ENCODE data around the gene RNF150.

Gene RNF150

DNA sequence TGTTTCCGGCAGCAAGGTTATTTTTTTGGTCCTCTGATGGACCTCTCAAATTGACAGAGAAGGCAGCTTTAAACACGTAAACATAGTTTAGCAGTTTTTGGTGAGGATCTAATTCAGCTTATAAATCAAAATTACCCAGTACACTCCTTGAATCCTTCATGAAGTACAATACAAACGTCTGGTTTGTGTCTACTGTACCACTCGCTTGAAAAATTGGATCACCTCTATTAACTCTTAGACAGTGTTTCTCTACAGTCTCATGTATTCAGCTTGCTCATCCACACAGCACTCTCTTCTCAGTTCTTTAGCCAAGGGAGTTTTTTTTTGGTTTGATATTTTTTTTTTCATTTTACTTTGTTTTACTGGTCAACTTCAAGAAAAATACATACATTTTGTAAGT, 113.5 kb downstream of the RNF150 start:
- H3K9me3 ChIP-seq (ENCODE audit: insufficient read depth, low read depth, low read length) = no peaks in the 10 kb centered on the region
- no peaks in the 10 kb centered on the region for H3K36me3 ChIP-seq (ENCODE audit: insufficient read depth, low read depth, low read length)
- no peaks in the 10 kb centered on the region for H3K4me1 ChIP-seq (ENCODE audit: insufficient read depth, low read length)
- H3K9ac ChIP-seq (ENCODE audit: low read depth, low read length) = no peak overlapping the region
- H3K4me3 ChIP-seq (ENCODE audit: low read length) = no peak overlapping the region
- no peak overlapping the region for H3K27ac ChIP-seq (ENCODE audit: low read length)
- no peaks in the 10 kb centered on the region for H3K27me3 ChIP-seq (ENCODE audit: insufficient read depth, low read length)

DNA sequence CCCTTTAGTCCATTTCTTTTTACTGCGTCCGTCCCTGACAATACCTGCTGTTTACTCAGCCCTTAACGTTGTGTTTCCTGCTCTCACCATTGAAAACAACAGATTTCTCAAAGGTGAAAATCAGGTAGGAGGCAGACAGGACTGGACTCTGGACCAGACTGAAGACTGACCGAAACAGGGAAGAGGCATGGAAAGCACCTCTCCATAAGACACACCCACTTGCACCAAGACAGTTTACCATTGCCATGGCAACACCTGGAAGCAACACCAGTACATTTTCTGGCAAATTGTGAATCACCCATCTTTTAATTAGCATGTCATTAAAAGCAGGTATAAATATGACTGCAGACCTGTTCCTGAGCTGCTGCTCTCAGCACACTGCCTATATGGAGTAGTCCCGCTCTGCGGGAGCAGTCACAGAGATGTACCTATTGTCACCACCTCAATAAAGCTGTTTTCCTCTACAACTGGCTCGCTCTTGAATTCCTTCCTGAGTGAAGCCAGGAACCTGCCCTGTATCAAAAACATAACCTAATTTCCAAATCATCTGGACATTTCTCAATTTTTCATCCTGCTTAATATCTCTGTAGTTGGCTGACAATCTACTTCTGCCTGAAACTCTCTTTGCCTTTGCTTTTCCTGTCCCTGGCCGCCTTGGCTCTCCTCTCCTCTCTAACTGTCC, 117.0 kb downstream of the RNF150 start:
- no peaks in the 10 kb centered on the region for H3K9me3 ChIP-seq (ENCODE audit: insufficient read depth, low read depth, low read length)
- H3K4me1 ChIP-seq (ENCODE audit: insufficient read depth, low read length) = no peaks in the 10 kb centered on the region
- H3K9ac ChIP-seq (ENCODE audit: low read depth, low read length) = no peak overlapping the region
- H3K36me3 ChIP-seq (ENCODE audit: insufficient read depth, low read depth, low read length) = no peaks in the 10 kb centered on the region
- H3K27ac ChIP-seq (ENCODE audit: low read length) = no peak overlapping the region
- H3K4me3 ChIP-seq (ENCODE audit: low read length) = no peak overlapping the region
- no peaks in the 10 kb centered on the region for H3K27me3 ChIP-seq (ENCODE audit: insufficient read depth, low read length)

DNA sequence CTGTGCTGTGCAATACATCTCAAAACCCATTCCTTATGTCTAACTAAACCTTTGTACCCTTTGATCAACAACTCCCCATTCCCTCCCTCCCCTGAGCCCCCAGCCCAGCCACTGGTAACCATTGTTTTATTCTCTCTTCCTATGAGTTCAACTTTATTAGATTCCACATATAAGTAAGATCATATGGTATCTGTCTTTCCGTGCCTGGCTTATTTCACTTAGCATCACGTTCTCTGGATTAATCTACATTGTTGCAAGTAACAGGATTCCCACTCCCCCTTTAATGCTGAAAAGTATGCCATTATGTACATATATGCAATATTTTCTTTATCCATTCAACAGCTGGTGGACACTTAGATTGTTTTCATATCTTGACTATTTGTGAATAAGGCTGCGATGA, 119.4 kb downstream of the RNF150 start:
- no peak overlapping the region for H3K27ac ChIP-seq (ENCODE audit: low read length)
- H3K9ac ChIP-seq (ENCODE audit: low read depth, low read length) = no peak overlapping the region
- H3K27me3 ChIP-seq (ENCODE audit: insufficient read depth, low read length) = no peaks in the 10 kb centered on the region
- H3K4me1 ChIP-seq (ENCODE audit: insufficient read depth, low read length) = no peaks in the 10 kb centered on the region
- H3K9me3 ChIP-seq (ENCODE audit: insufficient read depth, low read depth, low read length) = peaks cover 4% of the 10 kb centered on the region; the same call in 1 of the 2 replicates
- no peaks in the 10 kb centered on the region for H3K36me3 ChIP-seq (ENCODE audit: insufficient read depth, low read depth, low read length)
- H3K4me3 ChIP-seq (ENCODE audit: low read length) = no peak overlapping the region

DNA sequence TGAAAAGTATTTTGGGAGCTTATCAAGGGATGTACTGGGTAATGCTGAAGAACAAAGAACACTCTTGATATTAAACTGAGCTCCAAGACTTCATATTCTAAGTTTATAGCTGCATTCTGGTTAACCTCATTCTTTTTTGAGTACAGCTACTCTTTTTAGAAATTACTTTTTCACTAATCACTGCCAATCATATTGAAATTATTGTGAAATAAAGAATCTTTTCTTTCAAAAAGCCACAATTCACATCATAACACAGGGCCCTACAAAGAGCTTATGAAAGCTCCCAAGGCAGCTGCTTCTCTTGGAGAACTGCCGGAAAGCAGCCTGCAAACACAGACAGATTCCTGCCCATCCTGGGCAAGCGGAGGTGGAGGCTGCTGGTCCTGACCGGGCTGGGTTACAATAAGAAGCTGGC, 121.4 kb downstream of the RNF150 start:
- Histone ChIP-seq H3K4me3 (ENCODE audit: low read length) (no peak overlapping the region), H3K9ac (ENCODE audit: low read depth, low read length) (no peak overlapping the region), H3K4me1 (ENCODE audit: insufficient read depth, low read length) (no peaks in the 10 kb centered on the region), H3K9me3 (ENCODE audit: insufficient read depth, low read depth, low read length) (peaks cover 4% of the 10 kb centered on the region; the same call in 1 of the 2 replicates), H3K27me3 (ENCODE audit: insufficient read depth, low read length) (no peaks in the 10 kb centered on the region), H3K27ac (ENCODE audit: low read length) (no peak overlapping the region), H3K36me3 (ENCODE audit: insufficient read depth, low read depth, low read length) (no peaks in the 10 kb centered on the region)

DNA sequence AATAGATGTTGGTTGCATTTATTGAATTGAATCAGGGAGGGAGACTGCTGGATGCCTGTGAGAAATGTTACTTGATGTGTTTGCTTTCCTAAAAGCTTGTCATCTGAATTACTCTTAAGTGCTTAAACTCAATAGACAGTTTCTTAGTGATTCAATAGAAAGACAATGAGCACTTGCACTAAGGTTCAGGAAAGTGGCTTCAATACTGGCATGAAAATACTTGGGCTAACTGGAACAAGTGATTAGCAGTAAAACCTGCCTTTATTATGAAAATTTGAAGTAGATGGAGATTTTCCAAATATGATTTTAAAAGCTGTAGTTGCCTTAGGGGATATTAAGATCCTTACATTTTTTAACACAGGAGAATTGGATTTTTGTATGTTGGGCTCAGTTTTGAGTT, 123.3 kb downstream of the RNF150 start:
- Histone ChIP-seq H3K36me3 (ENCODE audit: insufficient read depth, low read depth, low read length) (no peaks in the 10 kb centered on the region), H3K4me1 (ENCODE audit: insufficient read depth, low read length) (no peaks in the 10 kb centered on the region), H3K9me3 (ENCODE audit: insufficient read depth, low read depth, low read length) (peaks cover 4% of the 10 kb centered on the region; the same call in 1 of the 2 replicates), H3K4me3 (ENCODE audit: low read length) (no peak overlapping the region), H3K9ac (ENCODE audit: low read depth, low read length) (no peak overlapping the region), H3K27ac (ENCODE audit: low read length) (no peak overlapping the region), H3K27me3 (ENCODE audit: insufficient read depth, low read length) (no peaks in the 10 kb centered on the region)

DNA sequence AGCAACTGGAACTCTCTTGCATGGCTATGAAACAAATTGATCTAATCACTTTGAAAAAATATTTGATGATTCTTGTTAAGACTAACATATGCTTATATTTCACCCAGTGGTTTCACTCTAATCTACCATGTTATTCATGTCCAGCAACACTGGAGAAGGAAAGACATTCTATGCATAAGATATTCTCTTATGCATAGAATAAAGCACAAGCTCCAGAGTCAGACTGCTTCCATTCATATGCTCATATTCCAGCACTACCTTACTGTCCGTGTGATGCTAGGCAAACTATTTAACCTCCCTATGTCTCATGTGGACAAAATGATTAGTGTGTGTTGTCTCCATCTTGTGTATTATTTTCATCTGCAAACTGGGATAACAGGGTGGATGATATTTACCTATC, 124.1 kb downstream of the RNF150 start:
- H3K9me3 ChIP-seq (ENCODE audit: insufficient read depth, low read depth, low read length) = peaks cover 4% of the 10 kb centered on the region; the same call in 1 of the 2 replicates
- H3K27me3 ChIP-seq (ENCODE audit: insufficient read depth, low read length) = no peaks in the 10 kb centered on the region
- no peaks in the 10 kb centered on the region for H3K36me3 ChIP-seq (ENCODE audit: insufficient read depth, low read depth, low read length)
- H3K27ac ChIP-seq (ENCODE audit: low read length) = no peak overlapping the region
- H3K9ac ChIP-seq (ENCODE audit: low read depth, low read length) = no peak overlapping the region
- H3K4me3 ChIP-seq (ENCODE audit: low read length) = no peak overlapping the region
- H3K4me1 ChIP-seq (ENCODE audit: insufficient read depth, low read length) = no peaks in the 10 kb centered on the region

DNA sequence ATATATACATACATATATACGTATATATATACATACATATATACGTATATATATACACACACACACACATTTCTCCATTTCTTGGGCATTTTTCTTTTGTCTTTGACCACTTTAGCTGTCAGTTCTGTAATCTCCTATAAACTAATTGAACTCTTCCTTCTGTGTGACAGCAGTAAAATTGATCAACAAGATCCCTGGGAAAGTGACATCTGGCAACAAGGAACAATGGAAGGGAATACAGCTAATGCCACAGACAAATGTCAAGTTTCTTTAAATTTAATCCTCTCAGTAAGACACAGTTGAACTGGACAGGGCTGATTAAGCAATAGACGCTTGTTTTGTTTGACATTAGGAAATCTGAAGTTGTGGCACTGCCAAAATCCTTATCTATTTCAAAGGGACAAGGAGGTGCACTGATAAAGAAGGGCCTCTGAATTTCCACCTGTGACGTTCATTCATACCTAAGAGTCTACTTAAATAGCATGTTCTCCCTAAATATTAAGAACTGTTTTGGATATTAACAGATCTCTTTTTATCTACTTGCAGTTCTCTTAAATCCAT, 126.9 kb downstream of the RNF150 start:
- peaks cover 4% of the 10 kb centered on the region; the same call in 1 of the 2 replicates for H3K9me3 ChIP-seq (ENCODE audit: insufficient read depth, low read depth, low read length)
- no peak overlapping the region for H3K27ac ChIP-seq (ENCODE audit: low read length)
- H3K27me3 ChIP-seq (ENCODE audit: insufficient read depth, low read length) = no peaks in the 10 kb centered on the region
- no peak overlapping the region for H3K4me3 ChIP-seq (ENCODE audit: low read length)
- no peaks in the 10 kb centered on the region for H3K4me1 ChIP-seq (ENCODE audit: insufficient read depth, low read length)
- H3K36me3 ChIP-seq (ENCODE audit: insufficient read depth, low read depth, low read length) = no peaks in the 10 kb centered on the region
- H3K9ac ChIP-seq (ENCODE audit: low read depth, low read length) = no peak overlapping the region

DNA sequence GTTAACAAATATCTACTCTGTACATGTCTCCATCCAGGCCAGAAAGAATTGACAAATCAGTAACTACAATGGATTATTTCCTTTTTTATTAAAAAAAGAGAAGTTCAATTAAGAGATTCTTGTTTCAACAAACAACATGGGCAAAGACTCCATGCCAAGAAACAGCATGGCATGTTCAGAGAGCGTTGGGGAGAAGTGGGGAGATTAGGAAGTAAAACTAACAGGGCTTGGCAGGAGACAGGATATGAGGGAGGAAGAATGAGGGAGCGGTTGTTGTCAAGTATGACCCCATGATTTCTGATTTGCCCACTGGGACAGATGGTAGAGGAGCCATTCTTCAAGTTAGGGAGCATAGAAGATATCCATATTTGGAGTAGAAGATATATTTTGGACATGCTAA, 128.4 kb downstream of the RNF150 start:
- no peaks in the 10 kb centered on the region for H3K4me1 ChIP-seq (ENCODE audit: insufficient read depth, low read length)
- H3K9me3 ChIP-seq (ENCODE audit: insufficient read depth, low read depth, low read length) = peaks cover 4% of the 10 kb centered on the region; the same call in 1 of the 2 replicates

DNA sequence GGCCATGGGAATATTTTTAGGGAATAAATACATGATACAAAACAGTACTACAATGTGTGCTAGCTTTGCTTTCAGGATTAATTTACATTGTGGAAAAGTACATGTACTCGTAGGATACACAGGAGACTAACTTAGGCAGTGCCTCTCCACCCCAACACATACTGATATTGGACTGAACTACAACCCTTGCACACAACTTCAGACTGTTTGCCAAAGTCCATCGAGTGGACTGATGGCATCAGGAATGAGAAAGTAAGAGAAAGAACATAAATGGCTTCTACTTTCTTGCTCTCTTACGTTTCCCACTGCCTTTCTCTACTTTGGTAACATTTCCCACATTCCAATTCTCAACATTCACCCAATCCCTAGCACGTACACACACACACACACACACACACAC, 130.1 kb downstream of the RNF150 start:
- no peak overlapping the region for H3K9ac ChIP-seq (ENCODE audit: low read depth, low read length)
- no peaks in the 10 kb centered on the region for H3K4me1 ChIP-seq (ENCODE audit: insufficient read depth, low read length)
- no peaks in the 10 kb centered on the region for H3K27me3 ChIP-seq (ENCODE audit: insufficient read depth, low read length)
- no peaks in the 10 kb centered on the region for H3K36me3 ChIP-seq (ENCODE audit: insufficient read depth, low read depth, low read length)
- H3K9me3 ChIP-seq (ENCODE audit: insufficient read depth, low read depth, low read length) = no peaks in the 10 kb centered on the region
- no peak overlapping the region for H3K27ac ChIP-seq (ENCODE audit: low read length)
- no peak overlapping the region for H3K4me3 ChIP-seq (ENCODE audit: low read length)

More for the DNA sequence above, 128.4 kb downstream of the RNF150 start:
- Histone ChIP-seq H3K9ac (ENCODE audit: low read depth, low read length) (no peak overlapping the region), H3K4me3 (ENCODE audit: low read length) (no peak overlapping the region), H3K36me3 (ENCODE audit: insufficient read depth, low read depth, low read length) (no peaks in the 10 kb centered on the region), H3K27ac (ENCODE audit: low read length) (no peak overlapping the region), H3K27me3 (ENCODE audit: insufficient read depth, low read length) (no peaks in the 10 kb centered on the region)

DNA sequence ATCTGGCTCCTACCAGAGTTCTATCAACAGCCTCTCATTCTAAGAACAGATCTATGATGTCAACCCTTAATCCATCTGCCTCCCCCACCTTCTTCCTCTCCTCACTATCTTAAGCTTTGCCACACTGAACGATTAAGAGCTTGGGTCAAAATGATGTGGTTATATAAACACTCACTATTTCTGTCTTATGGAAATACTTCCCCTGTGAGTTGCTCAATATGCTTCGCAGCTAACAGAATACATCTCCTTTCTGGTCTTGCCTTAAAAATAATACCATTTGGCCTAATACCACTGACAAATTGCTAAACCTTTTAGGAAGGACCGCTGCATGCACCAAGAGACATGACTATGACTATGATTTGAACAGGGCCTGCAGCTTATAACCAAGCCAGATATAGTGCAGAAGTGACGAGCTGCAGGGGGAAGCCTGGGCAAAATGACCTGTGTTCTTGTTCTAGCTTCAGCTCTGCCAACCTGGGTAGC, 130.9 kb downstream of the RNF150 start:
- H3K27ac ChIP-seq (ENCODE audit: low read length) = no peak overlapping the region
- no peaks in the 10 kb centered on the region for H3K4me1 ChIP-seq (ENCODE audit: insufficient read depth, low read length)
- no peaks in the 10 kb centered on the region for H3K9me3 ChIP-seq (ENCODE audit: insufficient read depth, low read depth, low read length)
- H3K27me3 ChIP-seq (ENCODE audit: insufficient read depth, low read length) = no peaks in the 10 kb centered on the region
- H3K36me3 ChIP-seq (ENCODE audit: insufficient read depth, low read depth, low read length) = no peaks in the 10 kb centered on the region
- H3K9ac ChIP-seq (ENCODE audit: low read depth, low read length) = no peak overlapping the region
- no peak overlapping the region for H3K4me3 ChIP-seq (ENCODE audit: low read length)

DNA sequence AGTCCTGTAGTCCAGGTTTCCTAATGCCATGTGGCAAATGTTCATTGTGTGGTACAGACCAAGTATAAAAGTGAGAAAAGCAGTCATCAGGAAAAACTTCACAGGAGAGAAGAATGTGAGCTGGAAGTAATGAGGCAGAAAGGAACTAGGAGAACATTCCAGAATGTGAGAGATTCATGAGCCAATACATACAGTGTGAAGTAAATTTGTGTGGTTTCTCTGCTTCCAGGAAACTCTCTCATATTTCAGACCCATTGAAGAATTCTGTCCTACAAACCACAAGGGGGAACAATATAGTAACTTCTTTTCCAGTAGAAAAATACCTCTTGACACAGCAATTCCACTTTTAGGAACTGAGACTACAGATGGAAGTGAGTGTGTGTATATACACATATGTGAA, 136.5 kb downstream of the RNF150 start:
- no peaks in the 10 kb centered on the region for H3K4me1 ChIP-seq (ENCODE audit: insufficient read depth, low read length)
- no peaks in the 10 kb centered on the region for H3K36me3 ChIP-seq (ENCODE audit: insufficient read depth, low read depth, low read length)
- no peaks in the 10 kb centered on the region for H3K27me3 ChIP-seq (ENCODE audit: insufficient read depth, low read length)
- H3K27ac ChIP-seq (ENCODE audit: low read length) = no peak overlapping the region
- no peak overlapping the region for H3K9ac ChIP-seq (ENCODE audit: low read depth, low read length)
- no peaks in the 10 kb centered on the region; the same call in 1 of the 2 replicates for H3K9me3 ChIP-seq (ENCODE audit: insufficient read depth, low read depth, low read length)
- no peak overlapping the region for H3K4me3 ChIP-seq (ENCODE audit: low read length)

DNA sequence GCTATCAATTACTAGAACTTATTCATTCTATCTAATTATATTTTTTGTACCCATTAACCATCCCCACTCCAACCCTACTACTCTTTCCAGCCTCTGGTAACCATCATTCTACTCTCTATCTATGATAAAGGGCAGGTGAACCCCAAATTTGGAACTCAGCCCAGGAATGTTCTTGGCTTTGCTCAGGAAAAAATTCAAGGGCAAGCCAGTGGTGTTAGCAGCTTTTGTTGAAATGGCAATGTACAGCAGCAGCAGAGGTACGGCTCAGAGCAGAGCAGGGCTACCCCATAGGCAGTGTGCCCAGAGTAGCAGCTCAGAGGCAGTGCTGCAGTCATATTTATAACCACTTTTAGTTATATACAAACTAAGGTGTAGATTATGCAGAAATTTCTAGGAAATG, 138.2 kb downstream of the RNF150 start:
- Histone ChIP-seq H3K9me3 (ENCODE audit: insufficient read depth, low read depth, low read length) (no peaks in the 10 kb centered on the region; the same call in 1 of the 2 replicates), H3K4me1 (ENCODE audit: insufficient read depth, low read length) (no peaks in the 10 kb centered on the region), H3K27me3 (ENCODE audit: insufficient read depth, low read length) (no peaks in the 10 kb centered on the region), H3K4me3 (ENCODE audit: low read length) (no peak overlapping the region), H3K36me3 (ENCODE audit: insufficient read depth, low read depth, low read length) (no peaks in the 10 kb centered on the region), H3K27ac (ENCODE audit: low read length) (no peak overlapping the region), H3K9ac (ENCODE audit: low read depth, low read length) (no peak overlapping the region)

Data from iPS-20b (cell line).